Neuronal stem cell (in vitro differentiated cells): ENCODE data around the gene HIP1R.
A peak's percentile ranks its signal among the peaks of the same experiment; 100 is the strongest.

Experiments used
- DNase-seq: peaks from one replicate; pipeline ENCODE4 v3.0.0-alpha.2; 2013; ENCODE audit warnings: low spot score
- H2AFZ ChIP-seq: one replicate; pipeline ENCODE4 v1.6.1; 2013; ENCODE audit warnings: mild to moderate bottlenecking, low read length, inconsistent platforms
- H2AK5ac ChIP-seq: 2 replicates; pipeline ENCODE4 v1.6.1; 2013; ENCODE audit warnings: low read depth, mild to moderate bottlenecking, inconsistent platforms, low read length, moderate library complexity, mixed read lengths
- H2BK120ac ChIP-seq: 2 replicates; pipeline ENCODE4 v1.6.1; 2013; ENCODE audit warnings: low read depth, mild to moderate bottlenecking, inconsistent platforms, low read length, moderate library complexity, mixed read lengths
- H2BK12ac ChIP-seq: one replicate; pipeline ENCODE4 v1.6.1; 2013; ENCODE audit warnings: low read length, inconsistent platforms
- H2BK15ac ChIP-seq: 2 replicates; pipeline ENCODE4 v1.6.1; 2013; ENCODE audit warnings: mild to moderate bottlenecking, low read length, inconsistent platforms, mixed read lengths
- H2BK5ac ChIP-seq: one replicate; pipeline ENCODE4 v1.6.1; 2013; ENCODE audit warnings: inconsistent platforms, mild to moderate bottlenecking, low read length, moderate library complexity
- H3K14ac ChIP-seq: one replicate; pipeline ENCODE4 v1.6.1; 2013; ENCODE audit warnings: low read length, inconsistent platforms
- H3K18ac ChIP-seq: 2 replicates; pipeline ENCODE4 v1.6.1; 2013; ENCODE audit warnings: low read length, inconsistent platforms
- H3K23ac ChIP-seq: 2 replicates; pipeline ENCODE4 v1.6.1; 2013; ENCODE audit warnings: low read depth, mild to moderate bottlenecking, mixed read lengths, low read length, inconsistent platforms; ENCODE audit not compliant: poor library complexity
- H3K27ac ChIP-seq: replicated peaks from 3 replicates; pipeline ENCODE4 v1.5.1; 2013; ENCODE audit warnings: low read length, inconsistent platforms
- H3K27me3 ChIP-seq, 3 experiments: 2 replicates each; pipeline ENCODE4 v1.6.1; 2013; ENCODE audit warnings: low read length in 3 of 3, mild to moderate bottlenecking in 2 of 3, inconsistent platforms in 1 of 3, low read depth in 1 of 3, mixed read lengths in 1 of 3, moderate library complexity in 1 of 3; ENCODE audit not compliant: control insufficient read depth in 3 of 3, insufficient read depth in 3 of 3
- H3K36me3 ChIP-seq, 2 donors: replicated peaks in 1 of 2; 2 replicates each; pipeline ENCODE4 v1.6.1; 2013; ENCODE audit warnings: low read length in 2 of 2; ENCODE audit not compliant: control insufficient read depth in 2 of 2, insufficient read depth in 2 of 2
- H3K4ac ChIP-seq: 2 replicates; pipeline ENCODE4 v1.6.1; 2013; ENCODE audit warnings: inconsistent platforms, mild to moderate bottlenecking, low read length, moderate library complexity
- H3K4me1 ChIP-seq, 2 donors: 1 replicate in 1 of 2; 2 replicates in 1 of 2; pipeline ENCODE4 v1.6.1; 2013; ENCODE audit warnings: low read length in 2 of 2, low read depth in 1 of 2; ENCODE audit not compliant: control insufficient read depth in 2 of 2, insufficient read depth in 1 of 2
- H3K4me2 ChIP-seq: one replicate; pipeline ENCODE4 v1.6.1; 2013; ENCODE audit warnings: mild to moderate bottlenecking, low read length, inconsistent platforms; ENCODE audit not compliant: insufficient read depth, poor library complexity, severe bottlenecking
- H3K4me3 ChIP-seq, 2 donors: 2 replicates each; pipeline ENCODE4 v1.5.1; 2013; ENCODE audit warnings: low read length in 2 of 2, mild to moderate bottlenecking in 2 of 2, inconsistent platforms in 1 of 2, moderate library complexity in 1 of 2
- H3K79me1 ChIP-seq: one replicate; pipeline ENCODE4 v1.6.1; 2013; ENCODE audit warnings: low read depth, mild to moderate bottlenecking, inconsistent platforms, low read length, moderate library complexity
- H3K9ac ChIP-seq: one replicate; pipeline ENCODE4 v1.6.1; 2013; ENCODE audit warnings: mild to moderate bottlenecking, low read depth, low read length, inconsistent platforms; ENCODE audit not compliant: poor library complexity
- H3K9me3 ChIP-seq, 2 donors: replicated peaks in 1 of 2; 2 replicates each; pipeline versions ENCODE3 to v1.6.1; 2013; ENCODE audit warnings: low read length in 2 of 2, mild to moderate bottlenecking in 2 of 2, inconsistent platforms in 1 of 2, low read depth in 1 of 2, mixed read lengths in 1 of 2, moderate library complexity in 1 of 2; ENCODE audit not compliant: control insufficient read depth in 2 of 2, insufficient read depth in 1 of 2
- H4K8ac ChIP-seq: one replicate; pipeline ENCODE4 v1.6.1; 2013; ENCODE audit warnings: low read depth, mild to moderate bottlenecking, inconsistent platforms, low read length, moderate library complexity
- H4K91ac ChIP-seq: one replicate; pipeline ENCODE4 v1.6.1; 2013; ENCODE audit warnings: low read length, low read depth, mild to moderate bottlenecking, inconsistent platforms; ENCODE audit not compliant: poor library complexity
- WGBS, 2 donors: extraction: QIAGEN DNeasy Blood & Tissue Kit; methylation state at CpG; one replicate each; pipeline ENCODE4 v1.1.7; 2013; ENCODE audit warnings: missing lambda C conversion rate in 2 of 2, mixed read lengths in 1 of 2; ENCODE audit not compliant: insufficient read length in 2 of 2, insufficient replicate concordance in 1 of 2; ENCODE audit errors: extremely low coverage in 2 of 2; 5-methylcytosine and 5-hydroxymethylcytosine counted together

Gene HIP1R

DNA sequence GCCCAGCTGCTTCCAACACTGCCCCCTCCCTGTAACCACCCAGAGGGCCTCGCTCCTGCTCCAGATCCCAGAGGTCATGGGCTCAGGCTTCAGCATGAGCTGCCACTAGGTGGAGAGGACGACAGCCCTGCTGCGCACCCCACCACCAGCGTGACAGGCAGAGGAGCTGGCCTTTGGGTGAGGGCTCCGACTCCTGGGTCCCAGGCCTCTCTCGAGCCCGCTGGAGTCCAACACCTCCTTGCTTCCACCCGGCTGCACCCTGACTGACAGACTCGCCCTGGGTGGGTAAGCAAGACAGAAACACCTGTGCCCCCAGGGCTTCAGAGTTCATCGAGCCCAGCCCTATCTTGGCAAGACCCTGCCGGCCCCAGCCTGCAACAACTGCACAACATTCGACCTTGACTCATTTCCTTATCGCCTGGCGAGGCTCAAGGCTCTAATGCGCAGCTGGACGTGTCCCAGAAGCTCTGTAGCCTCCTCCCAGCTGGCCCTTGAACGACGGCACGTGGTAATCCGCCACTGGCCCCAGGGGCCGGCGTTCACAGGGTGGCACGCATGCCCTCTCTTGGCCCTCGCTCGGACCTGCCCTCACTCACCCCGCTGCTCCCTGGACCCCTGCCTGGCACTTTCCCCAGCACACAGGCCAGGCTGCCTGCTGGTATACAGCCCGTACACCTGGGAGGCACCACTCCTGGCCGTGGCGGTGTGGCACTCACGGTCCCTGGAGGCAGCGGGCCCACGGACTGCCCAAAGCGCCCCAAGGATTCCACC lies 32.6 kb downstream of the HIP1R start:
- Histone ChIP-seq H4K8ac (no peak overlapping the region), H2AFZ (no peak overlapping the region), H3K23ac (peak overlapping the region; percentile 71), H3K9me3 (peaks cover 0 to 2% of the 10 kb centered on the region in 2 donors), H3K4me2 (no peak overlapping the region), H2BK120ac (no peak overlapping the region), H2AK5ac (no peak overlapping the region), H3K9ac (peak overlapping the region; percentile 60), H2BK5ac (peak overlapping the region; percentile 26), H3K27me3 (no peaks in the 10 kb centered on the region), H3K18ac (no peak overlapping the region), H3K27ac (no peak overlapping the region), H4K91ac (no peak overlapping the region), H2BK12ac (no peak overlapping the region), H3K14ac (no peak overlapping the region), H3K79me1 (no peaks in the 10 kb centered on the region), H3K4me3 (no peak overlapping the region), H3K4me1 (peaks cover 20 to 28% of the 10 kb centered on the region in 2 donors), H2BK15ac (no peak overlapping the region), H3K4ac (no peak overlapping the region), H3K36me3 (peaks cover 36 to 76% of the 10 kb centered on the region in 2 donors)
- WGBS, 2 donors: no CpG with 5 or more reads among the region's 33 CpGs
- DNase-seq: no peak

DNA sequence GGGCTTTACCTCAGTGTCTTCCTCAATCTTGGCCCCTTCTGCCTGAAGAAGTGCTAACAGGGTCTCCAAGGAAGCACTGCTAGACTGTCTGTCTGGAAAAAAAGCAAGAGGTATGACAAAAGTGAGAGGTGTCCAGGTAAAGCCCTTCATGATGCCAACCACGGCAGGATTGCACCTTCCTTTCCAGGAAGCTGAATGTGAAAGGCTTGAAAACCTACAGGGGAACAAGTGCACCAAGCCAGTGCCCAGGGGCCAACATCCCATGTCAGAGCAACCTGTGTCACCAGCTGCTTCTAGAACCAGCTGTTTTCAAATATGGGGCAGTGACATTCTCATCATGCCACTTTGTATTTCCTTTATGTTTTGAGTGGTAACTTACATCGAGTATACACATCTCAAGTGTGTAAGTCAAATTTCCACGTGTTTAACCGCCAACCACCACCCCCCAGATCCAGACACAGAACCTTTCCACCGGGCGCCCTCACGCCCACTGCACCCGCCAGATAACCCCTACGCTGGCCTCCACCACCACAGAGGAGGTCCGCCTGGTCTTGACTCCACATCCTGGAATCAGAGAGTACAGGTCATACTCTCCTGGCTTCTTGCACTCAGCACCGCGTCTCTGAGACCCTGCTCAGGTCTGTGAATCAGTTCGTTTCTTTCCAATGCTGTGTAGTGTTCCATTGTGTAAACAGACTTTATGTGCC lies 33.4 kb downstream of the HIP1R start:
- no peak overlapping the region for H3K4ac ChIP-seq
- no CpG with 5 or more reads among the region's 13 CpGs for WGBS, 2 donors
- peaks cover 34 to 69% of the 10 kb centered on the region in 2 donors for H3K36me3 ChIP-seq
- DNase-seq: no peak
- H2BK5ac ChIP-seq: no peak overlapping the region
- no peak overlapping the region for H3K23ac ChIP-seq
- H3K27me3 ChIP-seq: no peaks in the 10 kb centered on the region
- H3K18ac ChIP-seq: no peak overlapping the region
- H3K9ac ChIP-seq: peak overlapping the region; percentile 60
- H2BK15ac ChIP-seq: no peak overlapping the region
- H3K79me1 ChIP-seq: no peaks in the 10 kb centered on the region
- H3K27ac ChIP-seq: no peak overlapping the region
- no peak overlapping the region for H2BK12ac ChIP-seq
- H2AFZ ChIP-seq: no peak overlapping the region
- H3K4me1 ChIP-seq: peaks cover 24 to 35% of the 10 kb centered on the region in 2 donors
- H3K9me3 ChIP-seq: peaks cover 0 to 2% of the 10 kb centered on the region in 2 donors
- H3K14ac ChIP-seq: no peak overlapping the region
- no peak overlapping the region for H4K91ac ChIP-seq
- no peak overlapping the region for H3K4me2 ChIP-seq
- H2BK120ac ChIP-seq: no peak overlapping the region
- H2AK5ac ChIP-seq: no peak overlapping the region
- no peak overlapping the region for H4K8ac ChIP-seq
- H3K4me3 ChIP-seq: no peak overlapping the region

DNA sequence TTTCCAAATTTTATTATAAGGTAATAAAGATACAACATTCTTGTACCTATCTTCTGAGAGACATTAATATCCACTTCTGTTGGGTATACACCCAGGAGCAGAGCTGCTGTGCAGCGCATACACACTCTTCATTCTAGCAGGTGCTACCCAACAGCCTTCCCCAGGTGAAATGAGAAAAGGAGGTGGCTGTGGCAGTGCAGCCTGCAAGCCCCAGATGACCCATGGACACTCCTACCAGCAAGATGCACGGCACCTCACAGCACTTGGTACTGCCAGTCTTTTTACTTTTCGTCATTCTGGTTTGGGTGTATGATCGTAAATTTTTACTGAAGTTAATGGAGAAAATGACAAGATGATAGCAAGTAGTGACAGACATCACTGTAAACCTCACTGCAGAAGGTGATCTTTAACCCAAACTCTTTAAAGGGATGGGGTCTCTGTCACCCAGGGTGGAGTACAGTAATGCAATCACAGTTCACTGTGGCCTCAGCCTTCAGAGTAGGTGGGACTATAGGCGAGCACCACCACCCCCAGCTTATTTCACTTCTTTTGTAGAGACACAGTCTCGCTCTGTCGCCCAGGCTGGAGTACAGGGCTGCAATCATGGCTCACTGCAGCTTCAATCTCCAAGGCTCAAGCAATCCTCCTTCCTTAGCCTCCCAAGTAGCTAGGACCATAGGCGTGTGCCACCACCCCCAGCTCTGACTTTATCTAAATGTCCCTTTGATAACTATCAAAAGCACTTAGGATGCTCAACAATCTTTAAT lies 34.1 kb downstream of the HIP1R start:
- no peak for DNase-seq
- Histone ChIP-seq H3K18ac (no peak overlapping the region), H3K9ac (no peak overlapping the region), H2AFZ (no peak overlapping the region), H3K9me3 (peaks cover 0 to 2% of the 10 kb centered on the region in 2 donors), H4K8ac (no peak overlapping the region), H3K36me3 (peaks cover 32 to 64% of the 10 kb centered on the region in 2 donors), H2BK5ac (no peak overlapping the region), H3K4me3 (no peak overlapping the region), H3K4me2 (no peak overlapping the region), H2AK5ac (no peak overlapping the region), H3K4me1 (peaks cover 28 to 43% of the 10 kb centered on the region in 2 donors), H2BK120ac (no peak overlapping the region), H3K27me3 (no peaks in the 10 kb centered on the region), H3K4ac (no peak overlapping the region), H3K14ac (no peak overlapping the region), H2BK12ac (no peak overlapping the region), H3K79me1 (no peaks in the 10 kb centered on the region), H4K91ac (no peak overlapping the region), H3K27ac (no peak overlapping the region), H3K23ac (no peak overlapping the region), H2BK15ac (no peak overlapping the region)
- no CpG with 5 or more reads among the region's 8 CpGs for WGBS, 2 donors
